Stimulated activated naive CD4-positive, alpha-beta T cell treated with Interleukin-2 at 50 U/mL for 16 hours (primary cell): ENCODE measurements around the gene CD14.
"Not testable (repeated sequence)": the region's sequence is repeated elsewhere in the genome, so short reads cannot be mapped to it uniquely, and the experiment has no call there.

Experiments
- DNase-seq: peaks from one replicate; lab custom pipeline; 2025; lab: John Stamatoyannopoulos, UW

CD14 gene

GRCh38 chr5:140635291-140636257, 2.6 kb upstream of the CD14 start:
- DNase-seq: no peak

GRCh38 chr5:140634103-140634502, 1.1 kb upstream of the CD14 start:
- no peak for DNase-seq

GRCh38 chr5:140633501-140633900, 526 bp upstream of the CD14 start:
- DNase-seq: no peak

- peak; percentile 47 for DNase-seq
Observed at GRCh38 chr5:140632366-140633020, 482 bp downstream of the CD14 start.

GRCh38 chr5:140631831-140632365, 1.1 kb downstream of the CD14 start:
- DNase-seq: peak; percentile 10

- DNase-seq: no peak
Observed at GRCh38 chr5:140631036-140631417, 1.9 kb downstream of the CD14 start.

GRCh38 chr5:140630292-140631035, 2.5 kb downstream of the CD14 start:
- DNase-seq: no peak

GRCh38 chr5:140628711-140629110, 4.3 kb downstream of the CD14 start:
- no peak for DNase-seq

- no peak for DNase-seq
Observed at GRCh38 chr5:140627972-140628371, 5.0 kb downstream of the CD14 start.

- DNase-seq: not testable (repeated sequence)
Observed at GRCh38 chr5:140624886-140625285, 8.1 kb downstream of the CD14 start.

- DNase-seq: not testable (repeated sequence)
Observed at GRCh38 chr5:140623061-140623460, 9.9 kb downstream of the CD14 start.

GRCh38 chr5:140622301-140622700, 10.7 kb downstream of the CD14 start:
- no peak for DNase-seq

GRCh38 chr5:140611020-140611521, 21.9 kb downstream of the CD14 start:
- no peak for DNase-seq

- DNase-seq: no peak
Observed at GRCh38 chr5:140609126-140609525, 23.8 kb downstream of the CD14 start.

GRCh38 chr5:140608722-140609121, 24.3 kb downstream of the CD14 start:
- DNase-seq: no peak

- no peak for DNase-seq
Observed at GRCh38 chr5:140607031-140607430, 25.9 kb downstream of the CD14 start.

- DNase-seq: no peak
Observed at GRCh38 chr5:140605879-140606278, 27.1 kb downstream of the CD14 start.

GRCh38 chr5:140603734-140604133, 29.2 kb downstream of the CD14 start:
- DNase-seq: no peak

- DNase-seq: not testable (repeated sequence)
Observed at GRCh38 chr5:140603446-140603698, 29.6 kb downstream of the CD14 start.

GRCh38 chr5:140602147-140602546, 30.8 kb downstream of the CD14 start:
- DNase-seq: no peak

GRCh38 chr5:140600096-140600495, 32.9 kb downstream of the CD14 start:
- DNase-seq: no peak

GRCh38 chr5:140598836-140599235, 34.1 kb downstream of the CD14 start:
- no peak for DNase-seq
